ENCODE results near the gene KIF18A. TPM values are rescaled to one million over a fixed set of nuclear protein-coding genes. Genes with fewer than 3 reads are reported as not detected.
"Not testable (repeated sequence)": the region's sequence is repeated elsewhere in the genome, so short reads cannot be mapped to it uniquely, and the experiment has no call there.

Gene KIF18A
- total RNA-seq, 1 donor from 2014 or later = 2.6 TPM

GRCh38 chr11:28089378-28089777, 18.6 kb downstream of the KIF18A start:
- no peak for DNase-seq
- H3K27me3 Mint-ChIP-seq (ENCODE audit: unreplicated experiment) = no peaks in the 10 kb centered on the region
- no peak overlapping the region for H3K4me3 Mint-ChIP-seq (ENCODE audit: unreplicated experiment)
- H3K36me3 Mint-ChIP-seq (ENCODE audit: unreplicated experiment) = no peaks in the 10 kb centered on the region
- H3K27ac Mint-ChIP-seq (ENCODE audit: unreplicated experiment) = no peak overlapping the region
- H3K4me1 Mint-ChIP-seq (ENCODE audit: low read depth, unreplicated experiment) = no peaks in the 10 kb centered on the region
- no peak for TF ChIP-seq CTCF (IDR thresholded peaks at IDR 0.05; ENCODE audit: partially characterized antibody, unreplicated experiment)
- no peaks in the 10 kb centered on the region for H3K9me3 Mint-ChIP-seq (ENCODE audit: unreplicated experiment)

GRCh38 chr11:28087693-28088092, 20.3 kb downstream of the KIF18A start:
- not testable (repeated sequence) for DNase-seq; H3K27me3 Mint-ChIP-seq (ENCODE audit: unreplicated experiment); H3K36me3 Mint-ChIP-seq (ENCODE audit: unreplicated experiment); H3K27ac Mint-ChIP-seq (ENCODE audit: unreplicated experiment); H3K4me1 Mint-ChIP-seq (ENCODE audit: low read depth, unreplicated experiment); H3K9me3 Mint-ChIP-seq (ENCODE audit: unreplicated experiment); H3K4me3 Mint-ChIP-seq (ENCODE audit: unreplicated experiment)

GRCh38 chr11:28087192-28087591, 20.8 kb downstream of the KIF18A start:
- H3K4me1 Mint-ChIP-seq (ENCODE audit: low read depth, unreplicated experiment); H3K4me3 Mint-ChIP-seq (ENCODE audit: unreplicated experiment); H3K9me3 Mint-ChIP-seq (ENCODE audit: unreplicated experiment); H3K36me3 Mint-ChIP-seq (ENCODE audit: unreplicated experiment); H3K27ac Mint-ChIP-seq (ENCODE audit: unreplicated experiment); DNase-seq; H3K27me3 Mint-ChIP-seq (ENCODE audit: unreplicated experiment): not testable (repeated sequence)

- TF ChIP-seq CTCF (IDR thresholded peaks at IDR 0.05; ENCODE audit: partially characterized antibody, unreplicated experiment) = no peak
- DNase-seq = no peak
- no peak overlapping the region for H3K4me3 Mint-ChIP-seq (ENCODE audit: unreplicated experiment)
- no peaks in the 10 kb centered on the region for H3K4me1 Mint-ChIP-seq (ENCODE audit: low read depth, unreplicated experiment)
- no peak overlapping the region for H3K27ac Mint-ChIP-seq (ENCODE audit: unreplicated experiment)
- no peaks in the 10 kb centered on the region for H3K27me3 Mint-ChIP-seq (ENCODE audit: unreplicated experiment)
- no peaks in the 10 kb centered on the region for H3K9me3 Mint-ChIP-seq (ENCODE audit: unreplicated experiment)
- H3K36me3 Mint-ChIP-seq (ENCODE audit: unreplicated experiment) = no peaks in the 10 kb centered on the region
These were observed 21.4 kb downstream of the KIF18A start for GRCh38 chr11:28086569-28086968.

GRCh38 chr11:28083118-28083517, 24.8 kb downstream of the KIF18A start:
- no peak overlapping the region for H3K4me3 Mint-ChIP-seq (ENCODE audit: unreplicated experiment)
- no peak overlapping the region for H3K27ac Mint-ChIP-seq (ENCODE audit: unreplicated experiment)
- H3K4me1 Mint-ChIP-seq (ENCODE audit: low read depth, unreplicated experiment) = no peaks in the 10 kb centered on the region
- H3K27me3 Mint-ChIP-seq (ENCODE audit: unreplicated experiment) = no peaks in the 10 kb centered on the region
- H3K36me3 Mint-ChIP-seq (ENCODE audit: unreplicated experiment) = no peaks in the 10 kb centered on the region
- DNase-seq = no peak
- H3K9me3 Mint-ChIP-seq (ENCODE audit: unreplicated experiment) = no peaks in the 10 kb centered on the region
- no peak for TF ChIP-seq CTCF (IDR thresholded peaks at IDR 0.05; ENCODE audit: partially characterized antibody, unreplicated experiment)

GRCh38 chr11:28077521-28077920, 30.4 kb downstream of the KIF18A start:
- H3K36me3 Mint-ChIP-seq (ENCODE audit: unreplicated experiment) = no peaks in the 10 kb centered on the region
- H3K9me3 Mint-ChIP-seq (ENCODE audit: unreplicated experiment) = no peaks in the 10 kb centered on the region
- H3K4me3 Mint-ChIP-seq (ENCODE audit: unreplicated experiment) = no peak overlapping the region
- H3K4me1 Mint-ChIP-seq (ENCODE audit: low read depth, unreplicated experiment) = no peaks in the 10 kb centered on the region
- no peak overlapping the region for H3K27ac Mint-ChIP-seq (ENCODE audit: unreplicated experiment)
- H3K27me3 Mint-ChIP-seq (ENCODE audit: unreplicated experiment) = no peaks in the 10 kb centered on the region
- no peak for DNase-seq
- TF ChIP-seq CTCF (IDR thresholded peaks at IDR 0.05; ENCODE audit: partially characterized antibody, unreplicated experiment) = no peak

All from glutamatergic neuron (in vitro differentiated cells).